Endothelial cell of umbilical vein (primary cell): ENCODE results near the gene KIF20B. TPM values are rescaled to one million over a fixed set of nuclear protein-coding genes. Genes with fewer than 3 reads are reported as not detected.

Source experiments
- BruUV-seq: library from RNA; stranded (reverse); fragments of 400-500 nt; replicated peaks from 2 replicates; lab custom pipeline; 2021; lab: Mats Ljungman, UMichigan
- CTCF ChIA-PET: fragments of 300-600, 350-600 bp; sonication (Branson Sonifier 250); formaldehyde crosslinking; loops from one replicate; lab custom pipeline; 2021; ENCODE audit warnings: antibody characterized with exemption, inconsistent platforms; lab: Charles Lee
- POLR2A ChIA-PET: fragments of 300-600, 350-600 bp; sonication (Branson Sonifier 250); formaldehyde crosslinking; loops from one replicate; lab custom pipeline; 2021; ENCODE audit warnings: antibody characterized with exemption, inconsistent platforms; lab: Charles Lee
- DNase-seq: peaks from one replicate; pipeline ENCODE4 v3.0.0-alpha.2; 2011; ENCODE audit warnings: low read depth, low spot score
- FAIRE-seq: peaks from 2 replicates; lab custom pipeline; 2011; peaks lifted over from hg19 to GRCh38; lab: Jason Lieb, UNC
- H2AFZ ChIP-seq: 2 replicates; pipeline ENCODE4 v1.6.0; 2012; ENCODE audit warnings: low read depth, low read length, control low read depth, inconsistent platforms
- H3K27ac ChIP-seq: 2 replicates; pipeline ENCODE4 v1.5.1; 2011; ENCODE audit warnings: low read depth, mild to moderate bottlenecking, control low read depth, low read length, moderate library complexity; ENCODE audit not compliant: insufficient read depth
- H3K27me3 ChIP-seq, 2 experiments: 2 replicates each; pipeline versions ENCODE4 v1.6.0 to v1.6.1; 2011; ENCODE audit warnings: low read length in 2 of 2, mixed read lengths in 1 of 2; ENCODE audit not compliant: control insufficient read depth in 2 of 2, insufficient read depth in 2 of 2
- H3K36me3 ChIP-seq, 2 experiments: 2 replicates in 1 of 2; 3 replicates in 1 of 2; pipeline ENCODE4 v1.5.1; 2011; ENCODE audit warnings: low read length in 2 of 2, mild to moderate bottlenecking in 1 of 2, moderate library complexity in 1 of 2; ENCODE audit not compliant: control insufficient read depth in 2 of 2, insufficient read depth in 2 of 2; ENCODE audit errors: extremely low read depth in 1 of 2
- H3K4me1 ChIP-seq: 3 replicates; pipeline ENCODE4 v1.5.1; 2011; ENCODE audit warnings: mild to moderate bottlenecking, low read length; ENCODE audit not compliant: control insufficient read depth, insufficient read depth; ENCODE audit errors: extremely low read depth
- H3K4me2 ChIP-seq: 2 replicates; pipeline ENCODE4 v1.6.1; 2011; ENCODE audit warnings: low read length, control low read depth, mixed read lengths; ENCODE audit not compliant: insufficient read depth
- H3K4me3 ChIP-seq, 3 experiments: fragments of 200-600 bp in 1 of 3; sonication (generic), shearing (Covaris generic) in 1 of 3; replicated peaks in 1 of 3; 2 replicates each; pipeline ENCODE4 v1.5.1; 2011 to 2016; ENCODE audit warnings: control low read depth in 3 of 3, low read length in 3 of 3, mild to moderate bottlenecking in 2 of 3, inconsistent platforms in 1 of 3, low read depth in 1 of 3, moderate library complexity in 1 of 3; ENCODE audit not compliant: insufficient read depth in 1 of 3
- H3K79me2 ChIP-seq: 2 replicates; pipeline ENCODE4 v1.6.0; 2012; ENCODE audit warnings: low read length, inconsistent platforms; ENCODE audit not compliant: control insufficient read depth, insufficient read depth
- H3K9ac ChIP-seq: replicated peaks from 2 replicates; pipeline ENCODE3; 2011; ENCODE audit warnings: low read length, control low read depth; ENCODE audit not compliant: insufficient read depth; ENCODE audit errors: extremely low read depth
- H3K9me1 ChIP-seq: replicated peaks from 3 replicates; pipeline ENCODE4 v1.6.0; 2011; ENCODE audit warnings: mild to moderate bottlenecking, low read length; ENCODE audit not compliant: control insufficient read depth, insufficient read depth; ENCODE audit errors: extremely low read depth
- H3K9me3 ChIP-seq: replicated peaks from 2 replicates; pipeline ENCODE4 v1.5.1; 2012; ENCODE audit warnings: low read length, inconsistent platforms; ENCODE audit not compliant: control insufficient read depth, insufficient read depth
- H4K20me1 ChIP-seq: replicated peaks from 2 replicates; pipeline ENCODE3; 2011; ENCODE audit warnings: mild to moderate bottlenecking, low read length; ENCODE audit not compliant: control insufficient read depth, insufficient read depth; ENCODE audit errors: extremely low read depth
- EZH2 ChIP-seq: IDR thresholded peaks from 2 replicates; pipeline ENCODE4 v1.6.1; 2012; ENCODE audit warnings: borderline replicate concordance, low read depth, mild to moderate bottlenecking, moderate library complexity, low read length, inconsistent platforms; ENCODE audit not compliant: severe bottlenecking
- FOS ChIP-seq: IDR thresholded peaks from 2 replicates; pipeline ENCODE4 v1.6.1; 2011; ENCODE audit warnings: mild to moderate bottlenecking, low read length, moderate library complexity, borderline replicate concordance; ENCODE audit not compliant: insufficient read depth
- GATA2 ChIP-seq: IDR thresholded peaks from 2 replicates; pipeline ENCODE4 v1.7.0; 2011; ENCODE audit warnings: low read depth, mild to moderate bottlenecking, moderate library complexity, mixed read lengths, low read length; ENCODE audit not compliant: insufficient read length, insufficient read depth
- JUN ChIP-seq: IDR thresholded peaks from 2 replicates; pipeline ENCODE4 v1.6.1; 2011; ENCODE audit warnings: borderline replicate concordance, low read depth; ENCODE audit not compliant: insufficient read length, insufficient read depth
- MYC ChIP-seq: IDR thresholded peaks from one replicate; pipeline ENCODE4 v1.6.1; 2011; ENCODE audit warnings: mild to moderate bottlenecking, low read depth, low read length
- POLR2A ChIP-seq: IDR thresholded peaks from 2 replicates; pipeline ENCODE4 v1.6.1; 2012; ENCODE audit warnings: low read depth, mild to moderate bottlenecking, control low read depth, low read length
- POLR2AphosphoS5 ChIP-seq: IDR thresholded peaks from 2 replicates; pipeline ENCODE4 v1.6.1; 2012; ENCODE audit warnings: low read depth, mild to moderate bottlenecking, control low read depth, low read length, moderate library complexity; ENCODE audit not compliant: insufficient read depth
- dilution Hi-C: fragments of 300-500 bp; cut with MboI; formaldehyde crosslinking; loops from one replicate; pipeline ENCODE4 v1.15.0; 2019; ENCODE audit warnings: low sequenced_read_pairs; ENCODE audit not compliant: extremely low pct_ligation_motif_present
- intact Hi-C: fragments of 100-400 bp; cut with micrococcal nuclease; formaldehyde crosslinking; loops from one replicate; pipeline ENCODE4 v1.10.0; 2022
- polyA plus RNA-seq, 4 experiments: library from polyadenylated mRNA; depleted of rRNA in 3 of 4; stranded (reverse) in 3 of 4; unstranded in 1 of 4; fragments of >200 nt; gene quantifications; 2 replicates each; pipeline versions ENCODE4 v1.2.1 to v1.2.3, GENCODE V29; 2011 to 2012; ENCODE audit warnings: missing spikeins in 1 of 4
- total RNA-seq: library from RNA; stranded (reverse); gene quantifications from 2 replicates; pipeline ENCODE4 v1.2.3, GENCODE V29; 2021
- TF ChIP-seq, protein P1 (sequence below), 2 donors: IDR thresholded peaks; 1 replicate in 1 of 2; 2 replicates in 1 of 2; pipeline ENCODE4 v1.5.1; 2011; ENCODE audit warnings: low read length in 2 of 2, mild to moderate bottlenecking in 2 of 2, moderate library complexity in 2 of 2, control low read depth in 1 of 2, inconsistent platforms in 1 of 2, low read depth in 1 of 2; ENCODE audit not compliant: insufficient read depth in 1 of 2; ENCODE audit errors: extremely low read depth in 1 of 2
- TF ChIP-seq, protein P2 (sequence below): IDR thresholded peaks from 2 replicates; pipeline ENCODE4 v1.6.1; 2011; ENCODE audit not compliant: insufficient read depth, insufficient read length

Gene KIF20B
- total and polyA plus RNA-seq, 2 donors (not counting 3 experiments of a cell fraction or from before 2014, with no cell fraction given) = 2.6 to 39.7 TPM

- H3K79me2 ChIP-seq = no peaks in the 10 kb centered on the region
- no peak overlapping the region for H3K4me3 ChIP-seq
- DNase-seq (no peak), FAIRE-seq (no peak)
- no peaks in the 10 kb centered on the region for H3K4me1 ChIP-seq
- no peak overlapping the region for H3K27ac ChIP-seq
- TF ChIP-seq MYC = no peak
- no peak for TF ChIP-seq FOS
- TF ChIP-seq EZH2 = no peak
- TF ChIP-seq, protein P1, sequence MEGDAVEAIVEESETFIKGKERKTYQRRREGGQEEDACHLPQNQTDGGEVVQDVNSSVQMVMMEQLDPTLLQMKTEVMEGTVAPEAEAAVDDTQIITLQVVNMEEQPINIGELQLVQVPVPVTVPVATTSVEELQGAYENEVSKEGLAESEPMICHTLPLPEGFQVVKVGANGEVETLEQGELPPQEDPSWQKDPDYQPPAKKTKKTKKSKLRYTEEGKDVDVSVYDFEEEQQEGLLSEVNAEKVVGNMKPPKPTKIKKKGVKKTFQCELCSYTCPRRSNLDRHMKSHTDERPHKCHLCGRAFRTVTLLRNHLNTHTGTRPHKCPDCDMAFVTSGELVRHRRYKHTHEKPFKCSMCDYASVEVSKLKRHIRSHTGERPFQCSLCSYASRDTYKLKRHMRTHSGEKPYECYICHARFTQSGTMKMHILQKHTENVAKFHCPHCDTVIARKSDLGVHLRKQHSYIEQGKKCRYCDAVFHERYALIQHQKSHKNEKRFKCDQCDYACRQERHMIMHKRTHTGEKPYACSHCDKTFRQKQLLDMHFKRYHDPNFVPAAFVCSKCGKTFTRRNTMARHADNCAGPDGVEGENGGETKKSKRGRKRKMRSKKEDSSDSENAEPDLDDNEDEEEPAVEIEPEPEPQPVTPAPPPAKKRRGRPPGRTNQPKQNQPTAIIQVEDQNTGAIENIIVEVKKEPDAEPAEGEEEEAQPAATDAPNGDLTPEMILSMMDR (IDR thresholded peaks at IDR 0.05; ENCODE audit: extremely low read depth in 1 of 2, insufficient read depth in 1 of 2, low read depth in 1 of 2, low read length in 2 of 2) = no peak
- no peak for TF ChIP-seq GATA2
- no peak for TF ChIP-seq POLR2AphosphoS5
- TF ChIP-seq, protein P2, sequence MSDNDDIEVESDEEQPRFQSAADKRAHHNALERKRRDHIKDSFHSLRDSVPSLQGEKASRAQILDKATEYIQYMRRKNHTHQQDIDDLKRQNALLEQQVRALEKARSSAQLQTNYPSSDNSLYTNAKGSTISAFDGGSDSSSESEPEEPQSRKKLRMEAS = no peak
- TF ChIP-seq JUN = no peak
- TF ChIP-seq POLR2A = no peak
- dilution Hi-C loops (no loop called here), intact Hi-C loops (no loop called here)
- H2AFZ ChIP-seq = no peak overlapping the region
- peaks cover 1 to 13% of the 10 kb centered on the region in 2 experiments for H3K27me3 ChIP-seq
- no peaks in the 10 kb centered on the region for H4K20me1 ChIP-seq
- no peak overlapping the region for H3K9ac ChIP-seq
- BruUV-seq = no TSS peak
- H3K36me3 ChIP-seq = no peaks in the 10 kb centered on the region
- no peak overlapping the region for H3K4me2 ChIP-seq
- H3K9me1 ChIP-seq = no peaks in the 10 kb centered on the region
- ChIA-PET POLR2A (no interaction called here), CTCF (interaction anchor here (1.7 kb wide), 1 partner anchor 12 kb away, joined by 4 read pairs; no protein-coding TSS in a partner anchor)
- H3K9me3 ChIP-seq = no peaks in the 10 kb centered on the region
Observed at GRCh38 chr10:89813546-89813945, 112.2 kb downstream of the KIF20B start.
